H1 (cell line): ENCODE results near the gene OPCML. TPM values are rescaled to one million over a fixed set of nuclear protein-coding genes. Genes with fewer than 3 reads are reported as not detected.

Experiments
- CTCF ChIA-PET: fragments of 300-600 bp; sonication (Branson Sonifier 250); formaldehyde crosslinking; loops from one replicate; lab custom pipeline; 2021; ENCODE audit not compliant: partially characterized antibody; lab: Charles Lee
- POLR2A ChIA-PET: fragments of 300-600 bp; sonication (Branson Sonifier 250); formaldehyde crosslinking; loops from one replicate; lab custom pipeline; 2021; ENCODE audit warnings: inconsistent platforms; ENCODE audit not compliant: partially characterized antibody; lab: Charles Lee
- DNase-seq, 2 experiments: peaks; one replicate each; pipeline versions ENCODE4 v3.0.0 to v3.0.0-alpha.2; 2010 to 2022; ENCODE audit warnings: low spot score in 2 of 2, low read depth in 1 of 2, mixed read lengths in 1 of 2
- FAIRE-seq: peaks from 2 replicates; lab custom pipeline; 2011; peaks lifted over from hg19 to GRCh38; lab: Jason Lieb, UNC
- H2AFZ ChIP-seq: 2 replicates; pipeline ENCODE4 v1.8.1; 2012; ENCODE audit warnings: low read length, inconsistent platforms
- H2AK5ac ChIP-seq: 2 replicates; pipeline ENCODE4 v1.6.1; 2013; ENCODE audit warnings: low read depth, low read length
- H2BK120ac ChIP-seq: replicated peaks from 2 replicates; pipeline ENCODE3; 2013; ENCODE audit warnings: low read depth, low read length, inconsistent platforms
- H2BK12ac ChIP-seq: 2 replicates; pipeline ENCODE4 v1.6.1; 2013; ENCODE audit warnings: low read depth, low read length
- H2BK15ac ChIP-seq: 2 replicates; pipeline ENCODE4 v1.6.1; 2013; ENCODE audit warnings: low read length
- H2BK20ac ChIP-seq: 2 replicates; pipeline ENCODE4 v1.6.1; 2013; ENCODE audit warnings: low read length
- H2BK5ac ChIP-seq: 2 replicates; pipeline ENCODE4 v1.6.1; 2013; ENCODE audit warnings: low read depth, low read length
- H3K14ac ChIP-seq: 2 replicates; pipeline ENCODE4 v1.6.1; 2013; ENCODE audit warnings: inconsistent platforms; ENCODE audit not compliant: insufficient read length
- H3K18ac ChIP-seq: 2 replicates; pipeline ENCODE4 v1.6.1; 2013; ENCODE audit warnings: low read length; ENCODE audit errors: extremely low read depth
- H3K23ac ChIP-seq: 2 replicates; pipeline ENCODE4 v1.6.1; 2013; ENCODE audit warnings: inconsistent platforms; ENCODE audit not compliant: insufficient read length
- H3K23me2 ChIP-seq: 2 replicates; pipeline ENCODE4 v1.6.1; 2013; ENCODE audit warnings: low read depth, low read length
- H3K27ac ChIP-seq: 2 replicates; pipeline ENCODE4 v1.6.1; 2011; ENCODE audit warnings: low read depth, low read length, inconsistent platforms
- H3K27me3 ChIP-seq, 4 experiments: replicated peaks in 1 of 4; 1 replicate in 1 of 4; 2 replicates in 3 of 4; pipeline versions ENCODE4 v1.6.1 to v1.8.1; 2011 to 2013; ENCODE audit warnings: low read length in 3 of 4, mild to moderate bottlenecking in 3 of 4, inconsistent platforms in 2 of 4, mixed read lengths in 2 of 4, moderate library complexity in 1 of 4; ENCODE audit not compliant: control insufficient read depth in 3 of 4, insufficient read depth in 3 of 4; ENCODE audit errors: extremely low read depth in 1 of 4
- H3K36me3 ChIP-seq, 4 experiments: 2 replicates each; pipeline versions ENCODE4 v1.6.1 to v1.8.1; 2011 to 2013; ENCODE audit warnings: mild to moderate bottlenecking in 4 of 4, low read length in 3 of 4, moderate library complexity in 2 of 4, control low read depth in 1 of 4, inconsistent platforms in 1 of 4; ENCODE audit not compliant: insufficient read depth in 4 of 4, control insufficient read depth in 2 of 4
- H3K4ac ChIP-seq: replicated peaks from 2 replicates; pipeline ENCODE3; 2013; ENCODE audit warnings: low read length, low read depth, mixed read lengths, inconsistent platforms; ENCODE audit not compliant: insufficient read length
- H3K4me1 ChIP-seq, 4 experiments: replicated peaks in 1 of 4; 1 replicate in 1 of 4; 2 replicates in 3 of 4; pipeline versions ENCODE4 v1.6.1 to v1.8.1; 2011 to 2013; ENCODE audit warnings: low read length in 3 of 4, inconsistent platforms in 2 of 4, mixed read lengths in 1 of 4; ENCODE audit not compliant: insufficient read depth in 4 of 4, control insufficient read depth in 3 of 4
- H3K4me2 ChIP-seq, 2 experiments: 2 replicates each; pipeline versions ENCODE4 v1.6.1 to v1.8.1; 2011 to 2013; ENCODE audit warnings: low read depth in 2 of 2, low read length in 2 of 2, control low read depth in 1 of 2, inconsistent platforms in 1 of 2, mild to moderate bottlenecking in 1 of 2; ENCODE audit not compliant: insufficient read depth in 1 of 2
- H3K4me3 ChIP-seq, 4 experiments: fragments of 200-600, 300-600 bp in 1 of 4; sonication (generic), shearing (Covaris generic), sonication (Bioruptor Twin) in 1 of 4; 2 replicates each; pipeline versions ENCODE4 v1.5.1 to v1.8.1; 2011 to 2016; ENCODE audit warnings: low read length in 4 of 4, low read depth in 3 of 4, control low read depth in 2 of 4, inconsistent platforms in 2 of 4, mild to moderate bottlenecking in 2 of 4, mixed read lengths in 1 of 4, moderate library complexity in 1 of 4; ENCODE audit not compliant: insufficient read depth in 2 of 4; ENCODE audit errors: extremely low read depth in 1 of 4
- H3K56ac ChIP-seq: replicated peaks from 2 replicates; pipeline ENCODE3; 2013; ENCODE audit warnings: low read depth, mild to moderate bottlenecking, mixed read lengths, low read length, inconsistent platforms; ENCODE audit not compliant: insufficient read length
- H3K79me1 ChIP-seq: 2 replicates; pipeline ENCODE4 v1.6.1; 2013; ENCODE audit warnings: low read depth, low read length, control low read depth
- H3K79me2 ChIP-seq, 2 experiments: 2 replicates each; pipeline versions ENCODE4 v1.6.1 to v1.8.1; 2012 to 2013; ENCODE audit warnings: low read length in 2 of 2, mild to moderate bottlenecking in 2 of 2, inconsistent platforms in 1 of 2; ENCODE audit not compliant: insufficient read depth in 2 of 2, control insufficient read depth in 1 of 2
- H3K9ac ChIP-seq, 4 experiments: replicated peaks in 1 of 4; 1 replicate in 1 of 4; 2 replicates in 3 of 4; pipeline versions ENCODE4 v1.6.1 to v1.8.1; 2011 to 2013; ENCODE audit warnings: low read depth in 3 of 4, low read length in 3 of 4, control low read depth in 2 of 4, mild to moderate bottlenecking in 2 of 4, moderate library complexity in 2 of 4, inconsistent platforms in 1 of 4; ENCODE audit errors: extremely low read depth in 1 of 4
- H3K9me3 ChIP-seq, 2 experiments: 2 replicates each; pipeline versions ENCODE4 v1.6.1 to v1.8.1; 2012 to 2013; ENCODE audit warnings: mild to moderate bottlenecking in 2 of 2, moderate library complexity in 2 of 2, control low read depth in 1 of 2, inconsistent platforms in 1 of 2, low read depth in 1 of 2, low read length in 1 of 2, mixed read lengths in 1 of 2; ENCODE audit not compliant: insufficient read depth in 2 of 2
- H4K20me1 ChIP-seq, 2 experiments: replicated peaks in 1 of 2; 2 replicates each; pipeline versions ENCODE3 to v1.8.1; 2011 to 2013; ENCODE audit warnings: inconsistent platforms in 2 of 2, low read length in 2 of 2, mild to moderate bottlenecking in 1 of 2; ENCODE audit not compliant: insufficient read depth in 2 of 2, control insufficient read depth in 1 of 2
- H4K5ac ChIP-seq: 2 replicates; pipeline ENCODE4 v1.6.1; 2013; ENCODE audit warnings: low read length, low read depth, mixed read lengths, inconsistent platforms; ENCODE audit not compliant: insufficient read length
- H4K8ac ChIP-seq: 2 replicates; pipeline ENCODE4 v1.8.0; 2013; ENCODE audit warnings: mild to moderate bottlenecking, moderate library complexity, low read length, inconsistent platforms; ENCODE audit not compliant: insufficient read depth; ENCODE audit errors: extremely low read depth
- H4K91ac ChIP-seq: replicated peaks from 2 replicates; pipeline ENCODE3; 2013; ENCODE audit warnings: low read length, mixed read lengths, inconsistent platforms; ENCODE audit not compliant: insufficient read length
- ASH2L ChIP-seq: fragments of 200-600, 300-600 bp; sonication (generic); IDR thresholded peaks from one replicate; pipeline ENCODE4 v1.7.1; 2017; ENCODE audit warnings: low read length
- BCL11A ChIP-seq, 2 experiments: IDR thresholded peaks; one replicate each; pipeline ENCODE4 v1.6.1; 2011; ENCODE audit warnings: low read depth in 2 of 2, low read length in 2 of 2, mild to moderate bottlenecking in 2 of 2
- EGR1 ChIP-seq: IDR thresholded peaks from 2 replicates; pipeline ENCODE4 v1.6.1; 2011; ENCODE audit warnings: low read depth, low read length, borderline replicate concordance
- POU5F1 ChIP-seq: IDR thresholded peaks from 2 replicates; pipeline ENCODE4 v1.6.1; 2011; ENCODE audit warnings: low read depth, mild to moderate bottlenecking, low read length, moderate library complexity
- ZNF274 ChIP-seq: IDR thresholded peaks from 2 replicates; pipeline ENCODE4 v1.7.0; 2012; ENCODE audit warnings: low read length, borderline replicate concordance; ENCODE audit errors: extremely low read depth
- WGBS, 2 experiments: shearing (Covaris generic) in 1 of 2; methylation state at CpG; one replicate each; pipeline versions ENCODE4 v1.1.6 to v1.1.7; 2013 to 2015; ENCODE audit warnings: low lambda C conversion rate in 2 of 2, mixed read lengths in 2 of 2, inconsistent platforms in 1 of 2, low coverage in 1 of 2, missing lambda C conversion rate in 1 of 2; ENCODE audit not compliant: insufficient replicate concordance in 2 of 2, insufficient coverage in 1 of 2, insufficient read length in 1 of 2; ENCODE audit errors: extremely low coverage in 1 of 2, missing lambda C conversion rate in 1 of 2; 5-methylcytosine and 5-hydroxymethylcytosine counted together
- polyA plus RNA-seq, 7 experiments: library from polyadenylated mRNA; depleted of rRNA in 3 of 7; stranded (reverse) in 5 of 7; unstranded in 2 of 7; fragments of >200 nt in 5 of 7; fragments of 200-250 nt in 2 of 7; gene quantifications; 1 replicate in 5 of 7; 2 replicates in 1 of 7; 4 replicates in 1 of 7; pipeline versions ENCODE4 v1.2.1 to v1.2.3, GENCODE V29; 2011 to 2013; ENCODE audit warnings: missing spikeins in 2 of 7, mixed read lengths in 2 of 7
- total RNA-seq: library from RNA; stranded (reverse); fragmentation: NEBNext Ultra II Directional; extraction: Animal tissue kit (Norgen Biotek cat#: 25700); gene quantifications from 2 replicates; pipeline ENCODE4 v1.2.1, GENCODE V29; 2021
- TF ChIP-seq, protein P1 (sequence below): IDR thresholded peaks from 2 replicates; pipeline ENCODE4 v1.6.1; 2011; ENCODE audit warnings: low read depth, mild to moderate bottlenecking, low read length; ENCODE audit not compliant: insufficient read depth

OPCML gene
- total and polyA plus RNA-seq, 2 of the 8 experiments (the other 6 are each of a cell fraction or from before 2014, with no cell fraction given): 2.3 to 3.1 TPM

DNA sequence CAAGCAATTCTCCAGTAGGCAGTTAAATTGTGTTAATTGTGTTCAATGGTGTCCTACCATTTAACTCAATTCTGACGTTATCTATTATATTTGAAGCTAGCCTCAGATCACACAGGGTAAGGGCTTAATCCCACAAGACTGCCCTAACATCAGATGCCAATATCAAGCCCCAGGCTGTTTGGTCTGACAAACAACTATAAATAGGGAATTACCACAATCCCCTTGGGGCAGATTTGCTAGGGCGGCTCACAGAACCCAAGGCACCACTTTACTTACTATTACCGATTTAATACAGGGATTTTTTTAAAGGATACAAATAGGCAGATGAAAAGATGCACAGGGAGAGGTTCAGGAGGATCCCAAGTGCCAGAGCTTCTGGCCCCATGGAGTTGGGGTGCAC is 678.4 kb downstream of the OPCML start:
- TF ChIP-seq EGR1 (no peak), ASH2L (no peak), POU5F1 (no peak), BCL11A (IDR thresholded peaks at IDR 0.05; ENCODE audit: low read depth in 2 of 2, low read length in 2 of 2) (no peak), ZNF274 (no peak)
- TF ChIP-seq, protein P1, sequence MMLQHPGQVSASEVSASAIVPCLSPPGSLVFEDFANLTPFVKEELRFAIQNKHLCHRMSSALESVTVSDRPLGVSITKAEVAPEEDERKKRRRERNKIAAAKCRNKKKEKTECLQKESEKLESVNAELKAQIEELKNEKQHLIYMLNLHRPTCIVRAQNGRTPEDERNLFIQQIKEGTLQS: no peak
- TF ChIP-seq, all 59 proteins: peak for 0
- H3K56ac ChIP-seq: no peak overlapping the region
- 0 out of 8 replicates have a peak, but pooled peaks cover 0 to 4% (median 2%) of the 10 kb centered on the region in 4 experiments for H3K36me3 ChIP-seq
- FAIRE-seq: no peak
- CTCF ChIA-PET: interaction anchor here (1.2 kb wide), 1 partner anchor 88 kb away, joined by 5 read pairs; no protein-coding TSS in a partner anchor
- H3K79me2 ChIP-seq: no peaks in the 10 kb centered on the region
- H4K8ac ChIP-seq: no peak overlapping the region
- H3K4ac ChIP-seq: no peak overlapping the region
- H3K27ac ChIP-seq: no peak overlapping the region
- POLR2A ChIA-PET: no interaction called here
- DNase-seq: no peak
- no peak overlapping the region for H2BK20ac ChIP-seq
- no peaks in the 10 kb centered on the region for H4K20me1 ChIP-seq
- no peak overlapping the region for H2BK12ac ChIP-seq
- H3K4me2 ChIP-seq: no peak overlapping the region
- H3K18ac ChIP-seq: no peak overlapping the region
- H3K23ac ChIP-seq: no peak overlapping the region
- H3K9me3 ChIP-seq: peaks cover 10 to 13% of the 10 kb centered on the region in 2 experiments; a peak in 3 of 4 replicates
- H3K9ac ChIP-seq: no peak overlapping the region
- no peak overlapping the region for H4K91ac ChIP-seq
- H2BK120ac ChIP-seq: no peak overlapping the region
- 89% methylated on average over 3 of the region's 3 CpGs; no CpG with 5 or more reads in 1 of the 2 experiments for WGBS, 2 experiments
- no peak overlapping the region for H4K5ac ChIP-seq
- H2AK5ac ChIP-seq: no peak overlapping the region
- H3K79me1 ChIP-seq: no peaks in the 10 kb centered on the region
- H2BK5ac ChIP-seq: no peak overlapping the region
- no peak overlapping the region for H2BK15ac ChIP-seq
- no peak overlapping the region for H3K4me3 ChIP-seq
- no peaks in the 10 kb centered on the region for H3K27me3 ChIP-seq
- no peak overlapping the region for H3K14ac ChIP-seq
- no peak overlapping the region for H2AFZ ChIP-seq
- H3K4me1 ChIP-seq: peaks cover 0 to 4% (median 1%) of the 10 kb centered on the region in 4 experiments; a peak in 2 of 7 replicates
- no peaks in the 10 kb centered on the region for H3K23me2 ChIP-seq
